ENCODE measurements around the gene VSIG1. TPM values are rescaled to one million over a fixed set of nuclear protein-coding genes. Genes with fewer than 3 reads are reported as not detected.

Gene VSIG1
- total and polyA plus RNA-seq, 2 of the 8 experiments (the other 6 are each of a cell fraction or from before 2014, with no cell fraction given), result 2.2 to 2.9 TPM

DNA sequence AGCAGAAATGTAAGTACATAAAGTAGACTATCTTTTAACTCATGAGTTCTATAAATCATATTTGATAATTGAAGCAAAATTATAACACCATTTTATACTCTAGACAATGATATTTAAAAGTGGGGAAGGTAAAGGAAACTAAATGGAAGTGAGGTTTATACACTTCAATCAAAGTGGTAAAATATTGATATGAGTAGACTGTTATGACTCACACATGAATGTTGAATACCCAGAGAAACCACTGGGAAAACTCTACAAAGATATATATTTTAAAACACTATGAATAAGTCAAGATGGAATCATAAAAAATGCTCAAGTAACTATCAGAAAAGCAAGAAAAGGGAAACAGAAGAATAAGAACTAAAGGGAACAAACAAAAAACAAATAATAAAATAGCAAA is 8.4 kb downstream of the VSIG1 start:
- no peak overlapping the region for H2AFZ ChIP-seq (ENCODE audit: low read length)
- no peak overlapping the region for H4K5ac ChIP-seq (ENCODE audit: insufficient read length, low read depth, low read length)
- CTCF ChIA-PET (ENCODE audit: partially characterized antibody), result no interaction called here
- H2AK5ac ChIP-seq (ENCODE audit: low read depth, low read length), result no peak overlapping the region
- H3K36me3 ChIP-seq (ENCODE audit: control insufficient read depth in 2 of 4, insufficient read depth in 4 of 4, low read length in 3 of 4), result no peaks in the 10 kb centered on the region
- POLR2A ChIA-PET (ENCODE audit: partially characterized antibody), result no interaction called here
- no peak overlapping the region for H3K4ac ChIP-seq (replicated peaks; ENCODE audit: insufficient read length, low read depth, low read length)
- H3K23ac ChIP-seq (ENCODE audit: insufficient read length), result no peak overlapping the region
- no peak overlapping the region for H2BK5ac ChIP-seq (ENCODE audit: low read depth, low read length)
- H4K20me1 ChIP-seq (replicated peaks in 1 of 2; ENCODE audit: control insufficient read depth in 1 of 2, insufficient read depth in 2 of 2, low read length in 2 of 2), result no peaks in the 10 kb centered on the region
- H2BK20ac ChIP-seq (ENCODE audit: low read length), result no peak overlapping the region
- no peak overlapping the region for H3K9ac ChIP-seq (replicated peaks in 1 of 4; ENCODE audit: extremely low read depth in 1 of 4, low read depth in 3 of 4, low read length in 3 of 4)
- no peaks in the 10 kb centered on the region for H3K4me1 ChIP-seq (replicated peaks in 1 of 4; ENCODE audit: control insufficient read depth in 3 of 4, insufficient read depth in 4 of 4, low read length in 3 of 4)
- H2BK12ac ChIP-seq (ENCODE audit: low read depth, low read length), result no peak overlapping the region
- no peak overlapping the region for H3K18ac ChIP-seq (ENCODE audit: extremely low read depth, low read length)
- H3K79me1 ChIP-seq (ENCODE audit: low read depth, low read length), result no peaks in the 10 kb centered on the region
- no peak overlapping the region for H2BK120ac ChIP-seq (replicated peaks; ENCODE audit: low read depth, low read length)
- FAIRE-seq (no peak), DNase-seq (ENCODE audit: low read depth in 1 of 2, low spot score in 2 of 2) (no peak)
- H3K27ac ChIP-seq (ENCODE audit: low read depth, low read length), result no peak overlapping the region
- no peak overlapping the region for H4K8ac ChIP-seq (ENCODE audit: extremely low read depth, insufficient read depth, low read length)
- H3K4me2 ChIP-seq (ENCODE audit: insufficient read depth in 1 of 2, low read depth in 2 of 2, low read length in 2 of 2), result no peak overlapping the region
- H3K56ac ChIP-seq (replicated peaks; ENCODE audit: insufficient read length, low read depth, low read length), result no peak overlapping the region
- H3K79me2 ChIP-seq (ENCODE audit: control insufficient read depth in 1 of 2, insufficient read depth in 2 of 2, low read length in 2 of 2), result no peaks in the 10 kb centered on the region
- H3K27me3 ChIP-seq (replicated peaks in 1 of 4; ENCODE audit: control insufficient read depth in 3 of 4, extremely low read depth in 1 of 4, insufficient read depth in 3 of 4, low read length in 3 of 4), result no peaks in the 10 kb centered on the region
- no peak overlapping the region for H3K14ac ChIP-seq (ENCODE audit: insufficient read length)
- no peaks in the 10 kb centered on the region for H3K9me3 ChIP-seq (ENCODE audit: insufficient read depth in 2 of 2, low read depth in 1 of 2, low read length in 1 of 2)
- H3K23me2 ChIP-seq (ENCODE audit: low read depth, low read length), result no peaks in the 10 kb centered on the region
- H2BK15ac ChIP-seq (ENCODE audit: low read length), result no peak overlapping the region
- no peak overlapping the region for H3K4me3 ChIP-seq (ENCODE audit: extremely low read depth in 1 of 4, insufficient read depth in 2 of 4, low read depth in 3 of 4, low read length in 4 of 4)
- TF ChIP-seq MAFK (IDR thresholded peaks at IDR 0.05; ENCODE audit: low read depth, low read length), result no peak
- no peak for TF ChIP-seq ZNF274 (IDR thresholded peaks at IDR 0.05; ENCODE audit: borderline replicate concordance, extremely low read depth, low read length)
- no peak for TF ChIP-seq USF2 (IDR thresholded peaks at IDR 0.05; ENCODE audit: low read length)
- no peak for TF ChIP-seq PHF8 (conservative IDR thresholded peaks at IDR 0.05; ENCODE audit: low read depth, low read length)
- no peak for TF ChIP-seq NRF1 (IDR thresholded peaks at IDR 0.05; ENCODE audit: low read depth, low read length)
- TF ChIP-seq CEBPB (IDR thresholded peaks at IDR 0.05; ENCODE audit: low read depth, low read length), result no peak
- TF ChIP-seq TEAD4 (IDR thresholded peaks at IDR 0.05; ENCODE audit: low read depth, low read length), result no peak
- TF ChIP-seq SIN3A (conservative IDR thresholded peaks at IDR 0.05 in 1 of 2, IDR thresholded peaks at IDR 0.05 in 1 of 2; ENCODE audit: low read depth in 1 of 2, low read length in 2 of 2), result no peak
- TF ChIP-seq, protein P1, sequence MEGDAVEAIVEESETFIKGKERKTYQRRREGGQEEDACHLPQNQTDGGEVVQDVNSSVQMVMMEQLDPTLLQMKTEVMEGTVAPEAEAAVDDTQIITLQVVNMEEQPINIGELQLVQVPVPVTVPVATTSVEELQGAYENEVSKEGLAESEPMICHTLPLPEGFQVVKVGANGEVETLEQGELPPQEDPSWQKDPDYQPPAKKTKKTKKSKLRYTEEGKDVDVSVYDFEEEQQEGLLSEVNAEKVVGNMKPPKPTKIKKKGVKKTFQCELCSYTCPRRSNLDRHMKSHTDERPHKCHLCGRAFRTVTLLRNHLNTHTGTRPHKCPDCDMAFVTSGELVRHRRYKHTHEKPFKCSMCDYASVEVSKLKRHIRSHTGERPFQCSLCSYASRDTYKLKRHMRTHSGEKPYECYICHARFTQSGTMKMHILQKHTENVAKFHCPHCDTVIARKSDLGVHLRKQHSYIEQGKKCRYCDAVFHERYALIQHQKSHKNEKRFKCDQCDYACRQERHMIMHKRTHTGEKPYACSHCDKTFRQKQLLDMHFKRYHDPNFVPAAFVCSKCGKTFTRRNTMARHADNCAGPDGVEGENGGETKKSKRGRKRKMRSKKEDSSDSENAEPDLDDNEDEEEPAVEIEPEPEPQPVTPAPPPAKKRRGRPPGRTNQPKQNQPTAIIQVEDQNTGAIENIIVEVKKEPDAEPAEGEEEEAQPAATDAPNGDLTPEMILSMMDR (IDR thresholded peaks at IDR 0.05; ENCODE audit: control extremely low read depth in 1 of 3, insufficient read depth in 1 of 3, low read depth in 1 of 3, low read length in 3 of 3), result no peak
- TF ChIP-seq NANOG (IDR thresholded peaks at IDR 0.05; ENCODE audit: insufficient read depth, low read depth, low read length, poor library complexity, severe bottlenecking), result no peak
- no peak overlapping the region for H4K91ac ChIP-seq (replicated peaks; ENCODE audit: insufficient read length, low read length)
